Central memory CD4-positive, alpha-beta T cell (primary cell): ENCODE results near the gene LOXL1.
"Not testable (repeated sequence)": the region's sequence is repeated elsewhere in the genome, so short reads cannot be mapped to it uniquely, and the experiment has no call there.

ENCODE experiments used
- DNase-seq: peaks from one replicate; pipeline ENCODE4 v3.0.0; 2022

Gene LOXL1

GRCh38 chr15:73955861-73956742 lies 29.8 kb downstream of the LOXL1 start:
- DNase-seq: no peak

DNA sequence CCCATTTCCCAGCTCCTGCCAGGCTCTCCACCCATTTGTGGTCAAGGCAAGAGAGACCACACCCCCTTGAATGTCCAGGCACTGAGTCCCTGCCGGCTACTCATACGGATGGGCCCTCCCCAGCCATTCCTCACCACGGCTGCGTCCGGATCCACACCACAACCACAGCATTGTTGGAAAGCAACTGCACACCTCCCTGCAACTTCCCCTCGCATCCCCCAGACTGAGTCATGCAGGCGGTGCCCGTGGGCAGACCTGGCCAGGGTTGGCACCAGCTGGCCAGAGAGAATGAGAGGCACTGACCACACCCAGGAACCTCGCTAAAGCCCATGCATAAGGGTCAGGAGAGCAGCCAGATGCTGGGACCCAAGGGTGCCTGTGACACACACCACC lies 30.5 kb downstream of the LOXL1 start:
- DNase-seq: no peak

GRCh38 chr15:73957276-73957675 lies 31.0 kb downstream of the LOXL1 start:
- no peak for DNase-seq

- DNase-seq: no peak
Observed at GRCh38 chr15:73957785-73958184, 31.5 kb downstream of the LOXL1 start.

DNA sequence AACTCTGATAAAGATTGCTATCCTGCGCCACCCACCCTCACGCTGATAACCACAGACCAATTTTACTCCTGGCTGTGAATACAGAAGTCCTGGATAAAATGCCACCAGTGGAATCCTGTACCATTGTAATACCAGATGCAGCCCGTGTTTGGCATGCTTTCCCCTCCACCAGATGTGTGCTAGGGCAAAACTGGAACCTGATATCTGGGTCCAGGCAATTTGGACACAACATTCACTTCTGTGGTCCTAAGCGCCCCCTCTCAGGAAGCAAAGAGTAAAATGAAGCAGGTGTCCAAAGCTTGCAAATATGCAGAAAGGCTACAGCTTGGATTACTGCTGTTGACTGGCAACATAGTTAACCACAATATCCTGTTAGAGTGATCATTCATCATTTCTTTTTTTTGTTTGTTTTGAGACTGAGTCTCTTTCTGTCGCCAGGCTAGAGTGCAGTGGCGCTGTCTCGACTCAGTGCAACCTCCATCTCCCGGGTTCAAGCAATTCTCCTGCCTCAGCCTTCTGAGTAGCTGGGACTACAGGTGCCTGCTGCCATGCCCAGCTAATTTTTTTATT lies 32.8 kb downstream of the LOXL1 start:
- DNase-seq: peak; percentile 50

GRCh38 chr15:73959801-73960200 lies 33.5 kb downstream of the LOXL1 start:
- DNase-seq: no peak

GRCh38 chr15:73960472-73961070 lies 34.3 kb downstream of the LOXL1 start:
- not testable (repeated sequence) for DNase-seq

DNA sequence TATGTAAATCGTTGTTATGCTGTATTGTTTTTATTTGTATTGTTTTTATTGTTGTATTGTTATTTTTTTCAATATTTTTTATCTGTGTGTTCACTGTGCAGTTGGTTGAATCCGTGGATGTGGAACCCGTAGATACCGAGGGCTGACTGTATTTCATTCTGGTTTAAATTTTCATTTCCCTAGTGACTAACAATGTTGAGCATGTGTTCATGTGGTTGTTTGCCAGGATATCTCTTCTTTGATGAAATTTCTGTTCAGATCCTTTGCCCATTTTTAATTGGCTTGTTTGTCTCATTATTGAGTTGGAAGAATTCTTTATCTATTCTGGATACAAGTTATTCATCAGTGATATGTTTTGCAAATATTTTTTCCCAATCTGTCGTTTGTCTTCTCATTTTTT lies 36.2 kb downstream of the LOXL1 start:
- DNase-seq: no peak

GRCh38 chr15:73964736-73965093 lies 38.5 kb downstream of the LOXL1 start:
- peak; percentile 78 for DNase-seq

DNA sequence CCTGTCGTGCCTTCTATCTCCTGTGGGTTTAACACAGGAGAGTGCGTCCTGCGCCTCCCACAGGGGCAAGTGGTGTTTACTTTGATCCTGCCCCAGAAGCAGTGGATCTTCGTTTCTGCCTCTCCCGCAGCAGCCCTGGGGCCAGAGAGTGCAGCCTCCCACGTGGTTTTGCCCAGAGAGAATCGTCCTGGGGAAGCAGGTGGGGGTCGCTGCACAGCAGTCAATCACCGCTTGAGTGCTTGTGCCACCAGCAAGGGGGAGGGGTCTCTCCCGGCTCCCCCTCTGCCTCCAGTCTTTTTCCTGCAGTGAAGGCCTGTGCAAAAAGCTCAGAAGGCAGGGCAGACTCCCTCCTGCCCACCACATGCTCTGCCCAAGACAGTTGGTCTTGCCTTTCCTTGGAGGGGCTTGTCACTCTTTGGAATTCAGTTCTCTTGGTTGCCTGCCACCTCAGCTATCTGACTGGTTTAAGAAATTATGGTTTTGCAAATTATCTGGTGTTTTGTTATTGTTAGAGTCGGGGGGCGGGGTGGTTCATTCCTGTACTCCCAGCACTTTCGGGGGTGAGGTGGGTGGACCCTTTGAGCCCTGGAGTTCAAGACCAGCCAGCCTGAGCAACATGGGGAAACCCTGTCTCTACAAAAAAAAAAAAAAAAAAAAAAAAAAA lies 39.0 kb downstream of the LOXL1 start:
- DNase-seq: no peak

- DNase-seq: peak; percentile 45
Observed at GRCh38 chr15:73965758-73966113, 39.5 kb downstream of the LOXL1 start.

DNA sequence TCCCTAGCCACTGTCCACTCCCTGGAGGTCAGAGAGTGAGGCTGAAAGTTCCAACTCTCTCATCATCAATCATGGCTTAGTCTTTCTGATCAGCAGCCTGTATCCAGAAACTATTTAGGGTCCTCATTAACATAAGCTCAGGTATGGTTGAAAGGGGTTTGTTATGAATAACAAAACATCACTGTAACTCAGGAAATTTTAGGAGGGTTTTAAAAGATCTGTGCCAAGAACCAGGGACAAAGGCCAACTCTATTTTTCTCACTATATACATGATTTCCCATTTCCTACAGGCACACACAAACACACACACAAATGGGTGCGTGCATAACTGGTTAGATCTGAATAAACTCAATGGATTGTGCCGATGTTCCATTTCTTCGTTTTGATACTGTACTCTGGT lies 42.2 kb downstream of the LOXL1 start:
- no peak for DNase-seq

DNA sequence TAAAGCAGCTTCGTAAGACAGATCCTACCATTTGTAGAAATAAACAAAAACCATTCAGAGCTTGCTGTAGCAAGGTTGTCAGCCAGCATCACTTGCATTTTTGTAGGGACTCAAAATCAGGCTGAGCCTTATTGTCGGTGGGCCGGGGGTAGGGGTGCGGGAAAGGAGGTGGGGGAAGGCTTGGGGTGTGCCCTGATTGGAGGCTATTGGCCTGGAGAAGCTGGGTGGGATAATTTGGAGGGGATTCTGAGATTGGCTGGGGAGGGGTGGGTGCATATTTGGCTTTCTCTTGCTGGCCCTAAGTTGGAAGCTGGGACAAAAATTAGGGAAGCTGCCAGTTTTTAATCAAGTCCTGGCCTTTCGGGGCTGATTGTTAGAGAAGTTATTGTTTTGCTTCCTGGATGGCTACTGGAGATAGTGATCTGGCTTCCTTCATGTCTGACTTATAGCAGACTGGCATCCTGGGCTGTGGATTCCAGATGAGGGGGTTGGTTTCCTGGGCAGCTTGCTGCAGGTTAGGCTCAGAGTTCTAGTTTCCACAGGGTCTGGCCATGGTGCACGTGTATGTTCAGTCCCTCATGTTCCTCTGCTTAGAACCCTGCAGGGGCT lies 43.0 kb downstream of the LOXL1 start:
- no peak for DNase-seq

DNA sequence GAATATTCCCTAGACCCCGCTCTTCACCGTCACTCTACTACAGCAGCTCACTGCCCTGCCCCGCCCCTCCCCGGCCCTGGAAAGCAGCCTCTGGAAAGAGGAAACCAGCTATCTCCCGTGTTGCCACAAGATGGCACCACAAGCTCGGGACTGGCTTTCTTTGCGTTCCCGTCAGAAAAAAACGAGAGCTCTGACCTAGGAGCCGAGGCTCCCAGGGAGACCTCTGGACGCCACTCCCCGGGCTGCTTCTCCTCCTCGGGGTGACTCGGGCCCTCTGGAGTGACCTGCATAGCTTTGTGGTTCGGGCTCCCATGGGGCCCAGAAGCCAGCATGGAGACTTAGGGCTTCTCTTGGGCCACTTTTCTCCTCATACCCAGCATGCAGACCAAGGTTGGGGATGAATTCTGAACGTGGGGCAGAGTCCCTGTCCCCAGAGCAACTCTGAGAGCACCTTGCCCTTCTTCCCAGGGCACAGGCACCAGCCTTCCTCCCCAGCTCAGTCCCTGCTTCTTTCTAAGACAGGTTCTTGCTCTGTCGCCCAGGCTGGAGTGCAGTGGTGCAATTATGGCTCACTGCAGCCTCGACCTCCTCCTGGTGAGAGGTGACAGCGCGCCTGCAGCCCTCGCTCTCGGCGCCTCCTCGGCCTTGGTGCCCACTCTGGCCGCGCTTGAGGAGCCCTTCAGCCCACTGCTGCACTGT lies 46.9 kb downstream of the LOXL1 start:
- peak; percentile 72 for DNase-seq

DNA sequence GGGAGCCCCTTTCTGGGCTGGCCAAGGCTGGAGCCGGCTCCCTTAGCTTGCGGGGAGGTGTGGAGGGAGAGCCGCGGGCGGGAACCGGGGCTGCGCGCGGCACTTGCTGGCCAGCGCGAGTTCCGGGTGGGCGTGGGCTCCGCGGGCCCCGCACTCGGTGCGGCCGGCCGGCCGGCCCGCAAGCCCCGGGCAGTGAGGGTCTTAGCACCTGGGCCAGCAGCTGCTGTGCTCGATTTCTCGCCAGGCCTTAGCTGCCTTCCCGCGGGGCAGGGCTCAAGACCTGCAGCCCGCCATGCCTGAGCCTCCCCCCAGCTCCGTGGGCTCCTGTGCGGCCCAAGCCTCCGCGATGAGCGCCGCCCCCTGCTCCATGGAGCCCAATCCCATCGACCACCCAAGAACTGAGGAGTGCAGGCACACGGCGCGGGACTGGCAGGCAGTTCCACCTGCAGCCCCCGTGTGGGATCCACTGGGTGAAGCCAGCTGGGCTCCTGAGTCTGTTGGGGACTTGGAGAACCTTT lies 47.5 kb downstream of the LOXL1 start:
- DNase-seq: not testable (repeated sequence)

DNA sequence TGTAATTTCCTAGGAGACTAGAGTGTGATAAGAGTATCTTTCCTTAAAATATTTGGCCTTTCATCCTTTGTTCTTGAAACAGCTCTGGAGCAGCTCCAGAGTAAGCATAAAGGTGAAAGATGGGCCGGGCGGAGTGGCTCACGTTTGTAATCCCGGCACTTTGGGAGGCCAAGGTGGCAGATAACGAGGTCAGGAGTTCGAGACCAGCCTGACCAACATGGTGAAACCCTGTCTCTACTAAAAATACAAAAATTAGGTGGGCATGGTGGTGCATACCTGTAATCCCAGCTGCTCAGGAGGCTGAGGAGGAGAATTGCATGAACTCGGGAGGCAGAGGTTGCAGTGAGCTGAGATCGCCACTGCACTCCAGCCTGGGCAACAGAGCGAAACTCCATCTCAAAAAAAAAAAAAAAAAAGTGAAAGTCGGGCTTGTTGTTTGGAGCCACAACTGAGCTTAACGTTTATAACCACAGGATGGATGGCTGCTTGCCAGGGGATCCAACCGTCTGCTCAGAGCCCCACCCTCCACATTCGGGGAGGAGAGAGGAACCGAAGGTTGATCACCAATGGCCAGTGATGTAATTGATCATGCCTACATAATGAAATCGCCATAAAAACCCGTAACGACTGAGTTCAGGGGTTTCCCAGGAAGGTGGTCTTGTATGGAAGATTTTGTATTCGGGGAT lies 49.3 kb downstream of the LOXL1 start:
- DNase-seq: peak; percentile 48

GRCh38 chr15:73978896-73979295 lies 52.6 kb downstream of the LOXL1 start:
- DNase-seq: no peak

DNA sequence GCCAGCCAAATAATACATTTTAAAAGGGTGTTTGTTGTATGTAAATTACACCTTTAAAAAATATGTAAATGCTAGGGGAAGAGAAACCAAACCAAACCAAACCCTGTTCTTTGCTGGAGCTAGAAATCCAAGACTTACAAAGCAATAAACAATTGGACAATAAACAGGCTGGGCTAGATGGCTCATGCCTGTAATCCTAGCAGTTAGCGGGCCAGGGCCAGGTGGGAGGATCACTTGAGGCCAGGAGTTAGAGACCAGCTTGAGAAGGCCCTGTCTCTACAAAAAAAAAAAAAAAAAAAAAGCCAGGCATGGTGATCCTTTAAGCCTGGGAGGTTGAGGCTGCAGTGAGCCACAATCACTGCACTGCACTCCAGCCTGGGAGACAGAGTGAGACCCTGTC lies 53.4 kb downstream of the LOXL1 start:
- no peak for DNase-seq

GRCh38 chr15:73981761-73982221 lies 55.5 kb downstream of the LOXL1 start:
- no peak for DNase-seq

DNA sequence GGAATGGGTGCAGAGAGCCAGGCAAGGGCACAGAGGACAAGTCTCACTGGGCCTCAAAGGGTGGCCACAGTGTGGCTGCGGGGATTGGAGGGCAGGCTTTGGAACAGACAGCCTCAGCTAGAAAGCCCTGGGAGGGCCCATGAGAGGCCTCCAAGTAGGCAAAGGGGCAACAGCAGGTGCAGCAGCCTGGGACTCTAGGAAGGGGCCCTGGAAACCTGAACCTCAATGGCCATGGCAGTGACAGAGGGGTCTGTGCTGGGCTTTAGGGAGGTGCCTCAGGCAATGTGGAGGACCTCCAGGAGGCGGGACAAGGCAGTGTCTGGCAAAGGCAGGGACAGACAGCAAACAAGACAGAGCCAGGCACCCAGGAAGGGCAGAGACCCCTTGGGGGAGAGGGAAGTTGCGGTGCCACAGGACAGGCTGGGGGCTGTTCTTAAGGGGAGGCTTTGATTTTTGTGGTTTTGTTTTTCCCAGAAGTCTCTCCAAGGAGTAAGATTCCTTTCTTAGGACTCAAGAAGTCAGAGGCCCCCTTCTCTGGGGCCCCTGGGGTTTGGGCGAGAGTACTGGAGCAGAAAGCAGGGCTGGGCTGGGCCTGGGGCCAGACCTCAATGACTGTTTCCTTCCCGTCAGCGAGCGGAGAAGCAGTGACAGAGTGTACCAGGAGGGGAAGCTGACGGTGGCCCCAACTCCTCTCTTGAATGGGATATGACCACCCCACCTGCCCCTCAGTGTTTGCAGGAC lies 56.1 kb downstream of the LOXL1 start:
- no peak for DNase-seq

- no peak for DNase-seq
Observed at GRCh38 chr15:73983211-73983727, 57.0 kb downstream of the LOXL1 start.
